ENCODE results near the gene ZMYND8. TPM values are rescaled to one million over a fixed set of nuclear protein-coding genes. Genes with fewer than 3 reads are reported as not detected.

ZMYND8 gene
- polyA plus RNA-seq, 1 donor from 2014 or later = 16.8 TPM

DNA sequence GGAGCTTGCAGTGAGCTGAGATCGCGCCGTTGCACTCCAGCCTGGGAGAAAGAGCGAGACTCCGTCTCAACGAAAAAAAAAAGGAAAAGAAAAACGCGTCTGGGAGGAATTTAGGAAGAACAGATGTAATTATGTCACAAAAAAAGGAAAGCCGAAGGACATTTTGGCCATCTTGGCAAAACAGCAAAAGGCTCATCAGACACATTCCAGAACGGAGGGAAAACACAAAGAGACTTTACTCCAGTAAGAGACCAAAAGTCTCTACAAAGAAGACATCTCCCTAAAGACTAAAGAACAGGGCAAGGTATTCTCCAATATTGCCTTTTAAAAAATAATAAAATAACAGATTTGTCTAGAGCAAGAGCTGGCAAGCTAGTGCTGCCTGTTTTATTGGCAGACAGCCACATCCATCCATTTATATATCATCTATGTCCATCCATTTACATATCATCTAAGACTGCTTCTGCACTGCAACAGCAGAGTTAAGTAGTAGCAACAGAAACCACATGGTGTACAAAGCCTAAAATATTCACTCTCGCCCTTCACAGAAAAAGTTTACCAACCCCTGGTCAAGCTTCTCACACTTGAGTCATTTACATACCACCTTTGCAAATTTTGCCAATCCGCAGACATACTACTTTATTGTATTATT lies 133.9 kb downstream of the ZMYND8 start:
- Histone ChIP-seq H3K9ac (ENCODE audit: low read length) (no peak overlapping the region), H3K27me3 (ENCODE audit: insufficient read depth, low read depth, low read length) (no peaks in the 10 kb centered on the region), H3F3A (ENCODE audit: insufficient read depth, low read length, poor library complexity, severe bottlenecking) (no peaks in the 10 kb centered on the region), H3K27ac (ENCODE audit: low read length) (no peak overlapping the region), H3K36me3 (ENCODE audit: insufficient read depth, low read length) (peaks cover 6% of the 10 kb centered on the region), H3K4me3 (ENCODE audit: low read length) (no peak overlapping the region), H3K79me2 (replicated peaks; ENCODE audit: insufficient read depth, low read length) (no peaks in the 10 kb centered on the region), H3K9me2 (ENCODE audit: insufficient read depth, low read length) (no peaks in the 10 kb centered on the region), H2AFZ (ENCODE audit: low read depth, low read length) (no peak overlapping the region), H3K4me2 (ENCODE audit: low read length) (no peak overlapping the region), H4K20me1 (ENCODE audit: insufficient read depth) (no peaks in the 10 kb centered on the region), H3K9me3 (ENCODE audit: low read length) (no peaks in the 10 kb centered on the region)
- no peak for TF ChIP-seq POLR2AphosphoS5 (IDR thresholded peaks at IDR 0.05)
- no peak for TF ChIP-seq MXI1 (conservative IDR thresholded peaks at IDR 0.05; ENCODE audit: poor library complexity, severe bottlenecking)

DNA sequence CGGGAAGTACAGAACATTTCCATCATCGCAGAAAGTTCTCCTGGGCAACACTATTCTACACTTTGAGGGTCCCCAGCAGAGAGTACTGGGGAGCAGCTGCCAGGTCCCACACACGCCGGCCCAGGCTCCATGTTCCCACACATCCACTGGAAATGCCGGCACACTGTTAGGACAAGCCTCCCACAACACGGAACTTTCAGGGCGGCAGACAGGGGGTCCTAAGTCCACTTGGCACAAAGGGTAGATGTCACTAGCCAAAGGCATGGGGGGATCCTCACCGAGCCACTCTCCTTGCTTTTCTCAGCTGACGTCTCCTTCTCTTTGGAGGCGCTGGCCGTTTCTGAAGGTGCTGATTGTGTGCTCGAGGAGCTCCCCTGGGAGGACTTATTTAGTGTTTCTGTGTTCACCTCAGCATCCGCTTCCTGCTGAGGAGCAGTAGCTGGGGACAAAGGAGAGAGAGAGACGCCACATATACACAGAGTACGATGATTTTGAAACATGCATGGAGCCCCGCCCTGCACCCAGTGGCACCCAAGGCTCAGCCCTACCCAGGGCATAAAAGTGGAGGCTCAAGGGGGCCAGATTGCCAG lies 135.4 kb downstream of the ZMYND8 start:
- Histone ChIP-seq H3K9me2 (ENCODE audit: insufficient read depth, low read length) (no peaks in the 10 kb centered on the region), H4K20me1 (ENCODE audit: insufficient read depth) (no peaks in the 10 kb centered on the region), H3K9me3 (ENCODE audit: low read length) (no peaks in the 10 kb centered on the region), H3K36me3 (ENCODE audit: insufficient read depth, low read length) (peaks cover 2% of the 10 kb centered on the region), H3K4me3 (ENCODE audit: low read length) (no peak overlapping the region), H3K9ac (ENCODE audit: low read length) (no peak overlapping the region), H3K27ac (ENCODE audit: low read length) (no peak overlapping the region), H3K4me2 (ENCODE audit: low read length) (no peak overlapping the region), H2AFZ (ENCODE audit: low read depth, low read length) (no peak overlapping the region), H3F3A (ENCODE audit: insufficient read depth, low read length, poor library complexity, severe bottlenecking) (no peaks in the 10 kb centered on the region), H3K79me2 (replicated peaks; ENCODE audit: insufficient read depth, low read length) (no peaks in the 10 kb centered on the region), H3K27me3 (ENCODE audit: insufficient read depth, low read depth, low read length) (no peaks in the 10 kb centered on the region)
- TF ChIP-seq, protein P1, sequence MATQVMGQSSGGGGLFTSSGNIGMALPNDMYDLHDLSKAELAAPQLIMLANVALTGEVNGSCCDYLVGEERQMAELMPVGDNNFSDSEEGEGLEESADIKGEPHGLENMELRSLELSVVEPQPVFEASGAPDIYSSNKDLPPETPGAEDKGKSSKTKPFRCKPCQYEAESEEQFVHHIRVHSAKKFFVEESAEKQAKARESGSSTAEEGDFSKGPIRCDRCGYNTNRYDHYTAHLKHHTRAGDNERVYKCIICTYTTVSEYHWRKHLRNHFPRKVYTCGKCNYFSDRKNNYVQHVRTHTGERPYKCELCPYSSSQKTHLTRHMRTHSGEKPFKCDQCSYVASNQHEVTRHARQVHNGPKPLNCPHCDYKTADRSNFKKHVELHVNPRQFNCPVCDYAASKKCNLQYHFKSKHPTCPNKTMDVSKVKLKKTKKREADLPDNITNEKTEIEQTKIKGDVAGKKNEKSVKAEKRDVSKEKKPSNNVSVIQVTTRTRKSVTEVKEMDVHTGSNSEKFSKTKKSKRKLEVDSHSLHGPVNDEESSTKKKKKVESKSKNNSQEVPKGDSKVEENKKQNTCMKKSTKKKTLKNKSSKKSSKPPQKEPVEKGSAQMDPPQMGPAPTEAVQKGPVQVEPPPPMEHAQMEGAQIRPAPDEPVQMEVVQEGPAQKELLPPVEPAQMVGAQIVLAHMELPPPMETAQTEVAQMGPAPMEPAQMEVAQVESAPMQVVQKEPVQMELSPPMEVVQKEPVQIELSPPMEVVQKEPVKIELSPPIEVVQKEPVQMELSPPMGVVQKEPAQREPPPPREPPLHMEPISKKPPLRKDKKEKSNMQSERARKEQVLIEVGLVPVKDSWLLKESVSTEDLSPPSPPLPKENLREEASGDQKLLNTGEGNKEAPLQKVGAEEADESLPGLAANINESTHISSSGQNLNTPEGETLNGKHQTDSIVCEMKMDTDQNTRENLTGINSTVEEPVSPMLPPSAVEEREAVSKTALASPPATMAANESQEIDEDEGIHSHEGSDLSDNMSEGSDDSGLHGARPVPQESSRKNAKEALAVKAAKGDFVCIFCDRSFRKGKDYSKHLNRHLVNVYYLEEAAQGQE (IDR thresholded peaks at IDR 0.05; ENCODE audit: borderline replicate concordance) = no peak
- no peak for TF ChIP-seq POLR2AphosphoS5 (IDR thresholded peaks at IDR 0.05)
- no peak for TF ChIP-seq SMC3 (conservative IDR thresholded peaks at IDR 0.05; ENCODE audit: poor library complexity)
- TF ChIP-seq, protein P2, sequence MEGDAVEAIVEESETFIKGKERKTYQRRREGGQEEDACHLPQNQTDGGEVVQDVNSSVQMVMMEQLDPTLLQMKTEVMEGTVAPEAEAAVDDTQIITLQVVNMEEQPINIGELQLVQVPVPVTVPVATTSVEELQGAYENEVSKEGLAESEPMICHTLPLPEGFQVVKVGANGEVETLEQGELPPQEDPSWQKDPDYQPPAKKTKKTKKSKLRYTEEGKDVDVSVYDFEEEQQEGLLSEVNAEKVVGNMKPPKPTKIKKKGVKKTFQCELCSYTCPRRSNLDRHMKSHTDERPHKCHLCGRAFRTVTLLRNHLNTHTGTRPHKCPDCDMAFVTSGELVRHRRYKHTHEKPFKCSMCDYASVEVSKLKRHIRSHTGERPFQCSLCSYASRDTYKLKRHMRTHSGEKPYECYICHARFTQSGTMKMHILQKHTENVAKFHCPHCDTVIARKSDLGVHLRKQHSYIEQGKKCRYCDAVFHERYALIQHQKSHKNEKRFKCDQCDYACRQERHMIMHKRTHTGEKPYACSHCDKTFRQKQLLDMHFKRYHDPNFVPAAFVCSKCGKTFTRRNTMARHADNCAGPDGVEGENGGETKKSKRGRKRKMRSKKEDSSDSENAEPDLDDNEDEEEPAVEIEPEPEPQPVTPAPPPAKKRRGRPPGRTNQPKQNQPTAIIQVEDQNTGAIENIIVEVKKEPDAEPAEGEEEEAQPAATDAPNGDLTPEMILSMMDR (IDR thresholded peaks at IDR 0.05; ENCODE audit: poor library complexity, severe bottlenecking) = no peak
- no peak for TF ChIP-seq MXI1 (conservative IDR thresholded peaks at IDR 0.05; ENCODE audit: poor library complexity, severe bottlenecking)
- TF ChIP-seq EZH2 (IDR thresholded peaks at IDR 0.05; ENCODE audit: borderline replicate concordance, insufficient read depth, low read length, poor library complexity, severe bottlenecking) = no peak
- TF ChIP-seq TAF1 (IDR thresholded peaks at IDR 0.05; ENCODE audit: low read depth) = no peak
- TF ChIP-seq EP300 (conservative IDR thresholded peaks at IDR 0.05; ENCODE audit: poor library complexity, severe bottlenecking) = no peak
- TF ChIP-seq RAD21 (conservative IDR thresholded peaks at IDR 0.05) = no peak
